Stimulated activated naive CD8-positive, alpha-beta T cell treated with anti-CD3 and anti-CD28 coated beads, Interleukin-15, Interleukin-2, amounts not matched to agents 100 ng/mL and 50 ng/mL, for 24 hours (primary cell): ENCODE measurements around the gene NKAPL.

ENCODE experiments used
- H3K27ac Mint-ChIP-seq: one replicate; pipeline ENCODE4 v1.8.0; 2021; ENCODE audit warnings: mild to moderate bottlenecking, mixed read lengths
- H3K27me3 Mint-ChIP-seq: one replicate; pipeline ENCODE4 v1.8.0; 2021; ENCODE audit warnings: mixed read lengths
- H3K36me3 Mint-ChIP-seq: one replicate; pipeline ENCODE4 v1.8.0; 2021; ENCODE audit warnings: low read depth, mixed read lengths
- H3K4me1 Mint-ChIP-seq: one replicate; pipeline ENCODE4 v1.8.0; 2021; ENCODE audit warnings: low read depth, mixed read lengths
- H3K4me3 Mint-ChIP-seq: one replicate; pipeline ENCODE4 v1.8.0; 2021; ENCODE audit warnings: mild to moderate bottlenecking, mixed read lengths
- H3K9me3 Mint-ChIP-seq: one replicate; pipeline ENCODE4 v1.8.0; 2021; ENCODE audit warnings: mixed read lengths

Gene NKAPL

GRCh38 chr6:28258877-28259777, at the start of gene NKAPL:
Gene NKAPL, plus strand, starts transcription at chr6:28259297. Its CDS starts 75 bp downstream, at chr6:28259372.
- H3K27ac Mint-ChIP-seq = peak within 1 kb of the TSS; percentile 56

DNA sequence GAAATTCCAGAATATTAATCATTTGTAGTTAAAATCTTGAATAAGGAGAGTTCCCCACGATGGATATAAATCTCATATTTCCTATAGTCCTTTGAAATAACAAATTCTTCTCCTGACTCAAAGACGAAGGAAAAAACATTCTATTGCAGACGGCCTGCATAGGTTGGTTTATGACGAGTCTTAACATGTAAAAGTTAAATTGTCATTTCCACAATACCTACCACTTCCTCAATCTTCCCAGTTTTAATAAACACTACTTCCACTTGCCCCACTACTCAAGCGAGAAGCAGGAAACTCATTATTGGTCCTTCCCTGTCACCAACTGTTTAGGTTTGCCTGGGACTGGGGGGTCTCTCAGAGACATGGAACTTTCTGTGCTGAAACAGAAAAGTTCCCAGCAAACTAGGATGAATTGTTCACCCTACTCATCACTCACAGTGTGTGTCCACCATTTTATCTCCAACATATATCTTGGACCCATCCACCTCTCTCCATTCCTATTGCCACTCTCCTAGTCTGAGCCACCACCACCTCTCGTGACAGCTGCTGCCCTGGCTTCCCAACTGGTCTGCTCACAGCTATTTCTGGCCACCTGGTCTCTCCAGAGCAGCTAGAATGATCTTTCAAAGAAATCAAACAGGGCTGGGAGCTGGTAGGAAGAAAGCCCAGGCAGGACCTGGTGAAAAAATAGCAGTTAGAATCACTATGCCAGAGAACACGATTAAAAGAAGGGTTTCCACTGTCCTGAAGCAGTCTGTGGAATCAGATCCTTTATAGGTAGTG, 49.2 kb upstream of the NKAPL start:
- Mint-ChIP-seq H3K27me3 (peaks cover 95% of the 10 kb centered on the region), H3K4me3 (no peak overlapping the region), H3K36me3 (peaks cover 14% of the 10 kb centered on the region), H3K27ac (no peak overlapping the region), H3K4me1 (peaks cover 31% of the 10 kb centered on the region), H3K9me3 (peaks cover 14% of the 10 kb centered on the region)

More at GRCh38 chr6:28258877-28259777, at the start of gene NKAPL:
- Mint-ChIP-seq H3K27me3 (peaks cover 7% of the 10 kb centered on the region), H3K4me3 (peak within 1 kb of the TSS; percentile 64), H3K9me3 (peaks cover 17% of the 10 kb centered on the region), H3K4me1 (peaks cover 5% of the 10 kb centered on the region), H3K36me3 (peaks cover 5% of the 10 kb centered on the region)

- Mint-ChIP-seq H3K4me1 (peaks cover 31% of the 10 kb centered on the region), H3K27me3 (peaks cover 94% of the 10 kb centered on the region), H3K4me3 (peak overlapping the region; percentile 84), H3K27ac (peak overlapping the region; percentile 33), H3K36me3 (peaks cover 9% of the 10 kb centered on the region), H3K9me3 (peaks cover 8% of the 10 kb centered on the region)
Observed at GRCh38 chr6:28211840-28212509, 47.1 kb upstream of the NKAPL start.

DNA sequence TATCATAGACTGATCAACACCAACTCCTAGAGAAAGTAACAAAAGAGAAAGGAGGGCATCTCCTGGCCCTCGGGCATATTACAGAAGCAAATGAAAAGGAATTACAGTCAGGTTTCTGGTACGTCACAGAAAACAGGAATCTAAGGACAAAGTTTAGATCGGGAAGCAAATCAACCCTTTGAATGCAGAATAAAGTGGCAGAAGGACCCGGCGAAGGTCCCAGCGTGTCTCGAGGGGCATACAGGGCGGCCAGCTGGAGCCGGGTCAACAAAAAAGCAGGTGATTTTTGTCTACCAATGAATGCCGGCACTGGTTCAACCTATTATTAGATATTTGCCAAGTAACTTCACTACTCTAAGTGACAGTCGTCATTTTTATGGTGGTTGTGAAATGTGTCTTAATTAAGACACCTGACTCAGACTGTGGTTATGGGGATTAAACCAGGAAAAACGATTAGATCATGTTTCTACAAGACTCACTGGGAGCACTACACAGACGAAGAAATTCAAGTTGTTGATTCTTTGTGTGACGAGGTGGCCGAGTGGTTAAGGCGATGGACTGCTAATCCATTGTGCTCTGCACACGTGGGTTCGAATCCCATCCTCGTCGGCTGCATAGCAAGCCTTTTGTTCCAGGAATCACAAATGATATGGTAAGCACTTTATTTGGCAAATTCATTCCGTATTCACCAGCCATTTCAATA, 46.4 kb upstream of the NKAPL start:
- peak overlapping the region; percentile 84 for H3K4me3 Mint-ChIP-seq
- H3K9me3 Mint-ChIP-seq = peaks cover 8% of the 10 kb centered on the region
- peaks cover 4% of the 10 kb centered on the region for H3K36me3 Mint-ChIP-seq
- peak overlapping the region; percentile 86 for H3K27ac Mint-ChIP-seq
- H3K4me1 Mint-ChIP-seq = peaks cover 24% of the 10 kb centered on the region
- peaks cover 93% of the 10 kb centered on the region for H3K27me3 Mint-ChIP-seq

- peaks cover 21% of the 10 kb centered on the region for H3K4me1 Mint-ChIP-seq
- peaks cover 8% of the 10 kb centered on the region for H3K9me3 Mint-ChIP-seq
- H3K4me3 Mint-ChIP-seq = peak overlapping the region; percentile 84
- no peak overlapping the region for H3K27ac Mint-ChIP-seq
- peaks cover 4% of the 10 kb centered on the region for H3K36me3 Mint-ChIP-seq
- peaks cover 93% of the 10 kb centered on the region for H3K27me3 Mint-ChIP-seq
Observed at GRCh38 chr6:28213213-28213523, 45.9 kb upstream of the NKAPL start.

DNA sequence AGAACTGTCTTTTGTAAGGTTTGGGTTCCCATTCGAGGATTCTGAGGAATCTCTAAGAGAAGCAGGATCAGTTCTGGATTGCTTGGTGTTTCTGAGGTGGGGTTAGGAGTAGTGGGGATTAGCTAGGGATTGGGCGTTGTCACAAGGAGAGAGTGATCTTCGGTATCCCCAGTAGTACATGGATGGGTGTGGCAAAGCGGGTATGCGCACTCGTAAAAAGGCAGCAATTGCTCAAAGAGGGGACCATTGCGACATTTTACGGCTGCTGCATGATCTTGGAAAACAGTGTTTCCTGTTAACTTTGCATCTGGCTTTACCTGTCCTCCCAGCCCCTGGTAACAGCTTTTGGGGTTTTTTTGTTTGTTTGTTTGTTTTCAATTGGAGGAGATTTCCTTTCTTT, 43.7 kb upstream of the NKAPL start:
- no peak overlapping the region for H3K27ac Mint-ChIP-seq
- no peaks in the 10 kb centered on the region for H3K36me3 Mint-ChIP-seq
- H3K4me1 Mint-ChIP-seq = peaks cover 21% of the 10 kb centered on the region
- H3K27me3 Mint-ChIP-seq = peaks cover 90% of the 10 kb centered on the region
- no peak overlapping the region for H3K4me3 Mint-ChIP-seq
- H3K9me3 Mint-ChIP-seq = no peaks in the 10 kb centered on the region

- Mint-ChIP-seq H3K4me1 (peaks cover 10% of the 10 kb centered on the region), H3K27me3 (peaks cover 90% of the 10 kb centered on the region), H3K4me3 (peak overlapping the region; percentile 81), H3K27ac (no peak overlapping the region), H3K36me3 (no peaks in the 10 kb centered on the region), H3K9me3 (peaks cover 3% of the 10 kb centered on the region)
Observed at GRCh38 chr6:28217890-28218289, 41.2 kb upstream of the NKAPL start.

DNA sequence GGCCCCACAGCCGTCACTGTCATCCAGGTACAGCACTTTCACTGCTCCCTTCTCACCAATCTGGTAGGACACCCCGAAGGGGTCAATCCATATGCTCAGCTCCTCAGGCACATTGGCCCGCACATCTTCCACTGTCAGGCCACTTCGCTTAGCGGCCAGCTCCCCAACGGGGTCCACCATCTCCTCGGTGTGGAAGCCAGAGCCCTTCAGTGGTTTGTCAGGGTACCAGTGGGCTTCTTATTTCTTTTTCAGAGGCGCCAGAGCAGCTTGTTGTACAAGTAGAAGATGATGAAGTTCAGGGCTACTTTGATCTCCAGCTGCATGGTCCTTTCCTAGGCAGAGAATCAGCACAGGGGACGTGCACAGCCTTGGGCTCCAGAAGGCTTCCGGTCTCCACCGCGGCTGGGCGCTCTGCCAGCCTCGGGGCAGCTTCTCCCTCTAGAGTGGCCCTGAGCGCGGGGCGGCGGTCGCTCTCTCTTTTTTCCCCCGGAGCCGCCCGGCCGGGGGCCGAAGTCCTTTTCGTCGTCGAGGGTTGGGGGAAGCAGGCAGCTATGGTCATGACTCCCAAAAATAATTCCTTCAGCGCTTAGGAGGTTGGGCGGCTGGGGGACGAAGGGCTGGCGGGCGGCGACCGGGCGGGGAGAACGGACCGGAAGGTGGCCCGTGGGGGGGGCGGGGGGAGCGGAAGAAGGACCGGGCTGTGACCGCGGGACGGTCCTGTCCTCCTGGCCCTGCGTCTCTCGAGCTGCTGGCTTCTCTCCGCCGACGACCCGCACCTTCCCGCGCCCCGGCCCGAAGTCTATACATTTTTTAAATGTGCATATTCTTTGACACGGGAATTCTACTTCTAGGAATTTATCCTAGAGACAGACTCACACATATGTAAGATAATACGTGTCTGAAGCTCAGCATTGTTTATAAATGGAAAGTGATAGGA, 40.5 kb upstream of the NKAPL start:
- Mint-ChIP-seq H3K9me3 (peaks cover 3% of the 10 kb centered on the region), H3K36me3 (no peaks in the 10 kb centered on the region), H3K4me1 (peaks cover 6% of the 10 kb centered on the region), H3K27ac (no peak overlapping the region), H3K4me3 (peak overlapping the region; percentile 81), H3K27me3 (peaks cover 90% of the 10 kb centered on the region)

GRCh38 chr6:28220257-28221133, 38.6 kb upstream of the NKAPL start:
- Mint-ChIP-seq H3K4me3 (no peak overlapping the region), H3K27me3 (peaks cover 89% of the 10 kb centered on the region), H3K27ac (no peak overlapping the region), H3K4me1 (peaks cover 16% of the 10 kb centered on the region), H3K36me3 (no peaks in the 10 kb centered on the region), H3K9me3 (peaks cover 3% of the 10 kb centered on the region)

DNA sequence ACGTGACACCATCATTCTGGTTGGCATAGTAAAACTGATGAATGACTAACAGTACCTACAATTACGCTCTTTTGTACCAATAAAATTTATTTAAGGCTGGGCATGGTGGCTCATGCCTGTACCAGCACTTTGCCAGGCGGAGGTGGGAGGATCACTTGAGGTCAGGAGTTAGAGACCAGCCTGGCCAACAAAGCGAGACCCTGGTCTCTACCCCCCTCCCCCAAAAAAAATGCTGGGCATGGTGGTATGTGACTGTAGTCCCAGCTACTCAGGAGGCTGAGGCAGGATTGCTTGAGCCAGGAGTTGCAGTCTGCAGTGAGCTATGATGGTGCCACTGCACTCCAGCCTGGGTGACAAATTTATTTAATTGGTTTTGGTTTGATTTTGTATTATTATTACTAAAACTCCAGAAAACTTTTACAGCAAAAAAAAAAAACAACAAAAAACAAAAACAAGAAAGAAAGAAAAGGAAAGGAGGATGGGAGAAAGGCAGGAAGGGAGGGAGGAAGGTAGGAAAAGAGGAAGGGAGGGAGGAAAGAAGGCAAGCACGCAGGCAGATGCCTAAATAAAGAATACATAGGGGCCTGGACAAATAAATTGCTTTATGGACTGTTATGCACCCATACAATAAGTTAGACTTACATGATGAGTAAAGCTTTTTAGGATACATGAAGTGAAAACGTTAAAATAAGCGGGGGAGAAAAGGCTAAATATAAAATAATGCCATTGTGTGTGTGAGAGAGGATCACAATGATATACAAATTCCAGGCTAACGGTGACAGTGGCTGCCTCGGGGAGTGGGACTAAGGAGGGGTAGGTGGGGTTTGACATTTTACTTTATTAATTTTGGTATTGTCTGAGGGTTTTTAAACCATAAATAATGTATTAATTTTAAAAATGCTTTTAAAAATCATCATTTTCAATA, 34.7 kb upstream of the NKAPL start:
- H3K36me3 Mint-ChIP-seq = peaks cover 14% of the 10 kb centered on the region
- H3K27ac Mint-ChIP-seq = peak overlapping the region; percentile 78
- peaks cover 3% of the 10 kb centered on the region for H3K9me3 Mint-ChIP-seq
- H3K4me1 Mint-ChIP-seq = peaks cover 12% of the 10 kb centered on the region
- H3K27me3 Mint-ChIP-seq = peaks cover 60% of the 10 kb centered on the region
- H3K4me3 Mint-ChIP-seq = peak overlapping the region; percentile 87

- Mint-ChIP-seq H3K4me1 (peaks cover 12% of the 10 kb centered on the region), H3K36me3 (peaks cover 14% of the 10 kb centered on the region), H3K4me3 (peak within 1 kb of the TSS; percentile 87), H3K27me3 (peaks cover 51% of the 10 kb centered on the region), H3K27ac (peak within 1 kb of the TSS; percentile 78), H3K9me3 (peaks cover 3% of the 10 kb centered on the region)
Observed at GRCh38 chr6:28225056-28225834, 33.9 kb upstream of the NKAPL start, which contains the start of gene ZSCAN9. Gene ZSCAN9, plus strand, starts transcription at chr6:28225275. Its CDS starts 1,810 bp downstream, at chr6:28227085.
